PC-3 (cell line): ENCODE data around the gene CTNNA3. TPM values are rescaled to one million over a fixed set of nuclear protein-coding genes. Genes with fewer than 3 reads are reported as not detected.
"Not testable (repeated sequence)": the region's sequence is repeated elsewhere in the genome, so short reads cannot be mapped to it uniquely, and the experiment has no call there.

Experiments
- ATAC-seq: fragments of 200-7000 bp; cut with Tn5 transposase; 2 replicates; pipeline ENCODE4 v1.9.1; 2020; ENCODE audit warnings: mild to moderate bottlenecking, moderate library complexity
- BruUV-seq: library from RNA; stranded (reverse); fragments of 400-500 nt; replicated peaks from 2 replicates; lab custom pipeline; 2021; lab: Mats Ljungman, UMichigan
- CTCF ChIA-PET: fragments of 300-600 bp; sonication (Branson Sonifier 250); formaldehyde crosslinking; loops from one replicate; lab custom pipeline; 2022; ENCODE audit warnings: antibody characterized with exemption; lab: Charles Lee
- POLR2A ChIA-PET: fragments of 300-600 bp; sonication (Branson Sonifier 250); formaldehyde crosslinking; loops from one replicate; lab custom pipeline; 2022; ENCODE audit warnings: antibody characterized with exemption; ENCODE audit not compliant: unreplicated experiment; lab: Charles Lee
- DNase-seq: peaks from one replicate; pipeline ENCODE4 v3.0.0-alpha.2; 2015
- H2AFZ ChIP-seq: fragments of 300-600 bp; sonication (generic); 2 replicates; pipeline ENCODE4 v1.6.0; 2016; ENCODE audit warnings: antibody characterized with exemption, low read length
- H3F3A ChIP-seq: fragments of 300-600 bp; sonication (generic); one replicate; pipeline ENCODE4 v1.6.0; 2017; ENCODE audit warnings: antibody characterized with exemption, low read length, control low read depth, mild to moderate bottlenecking; ENCODE audit not compliant: unreplicated experiment
- H3K27ac ChIP-seq: fragments of 300-600 bp; sonication (generic); 2 replicates; pipeline ENCODE4 v1.5.1; 2016; ENCODE audit warnings: mild to moderate bottlenecking, low read length
- H3K27me3 ChIP-seq: fragments of 300-600 bp; sonication (generic); 2 replicates; pipeline ENCODE4 v1.6.1; 2016; ENCODE audit warnings: low read length, mixed read lengths
- H3K36me3 ChIP-seq: fragments of 300-600 bp; sonication (generic); 2 replicates; pipeline ENCODE4 v1.6.1; 2016; ENCODE audit warnings: low read depth, mixed run types, low read length, mixed read lengths
- H3K4me1 ChIP-seq: fragments of 300-600 bp; sonication (generic); 2 replicates; pipeline ENCODE4 v1.5.1; 2016; ENCODE audit warnings: low read length; ENCODE audit not compliant: insufficient read depth
- H3K4me2 ChIP-seq: fragments of 300-600 bp; sonication (generic); 2 replicates; pipeline ENCODE4 v1.6.0; 2016; ENCODE audit warnings: low read length
- H3K4me3 ChIP-seq: fragments of 300-600 bp; sonication (generic); 2 replicates; pipeline ENCODE4 v1.5.1; 2016; ENCODE audit warnings: mild to moderate bottlenecking, low read length, mixed read lengths
- H3K79me2 ChIP-seq: fragments of 300-600 bp; sonication (generic); 2 replicates; pipeline ENCODE4 v1.6.1; 2017; ENCODE audit warnings: low read length, mixed read lengths
- H3K9ac ChIP-seq: fragments of 300-600 bp; sonication (generic); 2 replicates; pipeline ENCODE4 v1.6.0; 2016; ENCODE audit warnings: mild to moderate bottlenecking, low read length
- H3K9me2 ChIP-seq: fragments of 300-600 bp; sonication (generic); replicated peaks from 2 replicates; pipeline ENCODE4 v1.6.1; 2016; ENCODE audit warnings: mixed run types, low read length, mixed read lengths
- H3K9me3 ChIP-seq: fragments of 300-600 bp; sonication (generic); 2 replicates; pipeline ENCODE4 v1.6.1; 2016; ENCODE audit warnings: low read length, mixed read lengths
- H4K20me1 ChIP-seq: fragments of 300-600 bp; sonication (generic); 2 replicates; pipeline ENCODE4 v1.6.1; 2016; ENCODE audit warnings: low read length, mixed read lengths
- EZH2 ChIP-seq: fragments of 300-600 bp; sonication (generic); IDR thresholded peaks from one replicate; pipeline ENCODE4 v1.6.1; 2017; ENCODE audit warnings: antibody characterized with exemption, mild to moderate bottlenecking, low read length; ENCODE audit not compliant: unreplicated experiment
- EZH2phosphoT487 ChIP-seq: fragments of 300-600 bp; sonication (generic); IDR thresholded peaks from 2 replicates; pipeline ENCODE4 v1.6.1; 2018; ENCODE audit warnings: mild to moderate bottlenecking, antibody characterized with exemption, low read length, borderline replicate concordance
- intact Hi-C: fragments of 100-400 bp; cut with micrococcal nuclease; formaldehyde crosslinking; loops from 2 replicates; pipeline ENCODE4 v1.9.0; 2023
- total RNA-seq: library from RNA; depleted of rRNA; stranded (reverse); fragments of >200 nt; gene quantifications from 2 replicates; pipeline ENCODE4 v1.2.3, GENCODE V29; 2014
- TF ChIP-seq, protein P1 (sequence below): fragments of 300-600 bp; sonication (generic); conservative IDR thresholded peaks from 2 replicates; pipeline ENCODE4 v1.5.1; 2017; ENCODE audit warnings: antibody characterized with exemption, low read depth, mild to moderate bottlenecking, low read length

CTNNA3 gene
- total RNA-seq, 1 experiment from 2014 or later: 1.9 TPM

DNA sequence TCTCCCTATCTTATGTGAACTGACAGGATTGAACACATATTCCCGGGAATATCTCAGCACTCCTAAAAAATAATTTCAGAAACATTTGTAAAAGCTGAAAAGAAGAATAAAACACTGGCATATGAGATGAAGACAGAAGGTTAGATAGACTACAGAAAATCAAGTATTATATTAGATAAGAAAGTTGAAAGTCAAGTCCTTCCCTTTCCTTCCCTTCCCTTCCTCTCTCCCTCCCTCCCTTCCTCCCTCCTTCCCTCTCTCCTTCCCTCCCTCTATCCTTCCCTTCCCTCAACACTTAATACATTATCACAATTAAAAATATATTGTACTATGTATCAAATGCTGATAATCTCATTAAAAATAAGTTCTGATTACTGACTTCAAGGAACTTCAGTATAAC lies 122.5 kb downstream of the CTNNA3 start:
- H3K4me2 ChIP-seq: no peak overlapping the region
- H3F3A ChIP-seq: no peaks in the 10 kb centered on the region
- peaks cover 53% of the 10 kb centered on the region for H3K27me3 ChIP-seq
- TF ChIP-seq EZH2 (no peak), EZH2phosphoT487 (no peak)
- TF ChIP-seq, protein P1, sequence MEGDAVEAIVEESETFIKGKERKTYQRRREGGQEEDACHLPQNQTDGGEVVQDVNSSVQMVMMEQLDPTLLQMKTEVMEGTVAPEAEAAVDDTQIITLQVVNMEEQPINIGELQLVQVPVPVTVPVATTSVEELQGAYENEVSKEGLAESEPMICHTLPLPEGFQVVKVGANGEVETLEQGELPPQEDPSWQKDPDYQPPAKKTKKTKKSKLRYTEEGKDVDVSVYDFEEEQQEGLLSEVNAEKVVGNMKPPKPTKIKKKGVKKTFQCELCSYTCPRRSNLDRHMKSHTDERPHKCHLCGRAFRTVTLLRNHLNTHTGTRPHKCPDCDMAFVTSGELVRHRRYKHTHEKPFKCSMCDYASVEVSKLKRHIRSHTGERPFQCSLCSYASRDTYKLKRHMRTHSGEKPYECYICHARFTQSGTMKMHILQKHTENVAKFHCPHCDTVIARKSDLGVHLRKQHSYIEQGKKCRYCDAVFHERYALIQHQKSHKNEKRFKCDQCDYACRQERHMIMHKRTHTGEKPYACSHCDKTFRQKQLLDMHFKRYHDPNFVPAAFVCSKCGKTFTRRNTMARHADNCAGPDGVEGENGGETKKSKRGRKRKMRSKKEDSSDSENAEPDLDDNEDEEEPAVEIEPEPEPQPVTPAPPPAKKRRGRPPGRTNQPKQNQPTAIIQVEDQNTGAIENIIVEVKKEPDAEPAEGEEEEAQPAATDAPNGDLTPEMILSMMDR: no peak
- ChIA-PET POLR2A (no interaction called here), CTCF (no interaction called here)
- no peak overlapping the region for H3K27ac ChIP-seq
- no TSS peak for BruUV-seq
- H2AFZ ChIP-seq: no peak overlapping the region
- no peak overlapping the region for H3K9ac ChIP-seq
- ATAC-seq (no peak), DNase-seq (no peak)
- H3K79me2 ChIP-seq: no peaks in the 10 kb centered on the region
- H3K4me3 ChIP-seq: no peak overlapping the region
- intact Hi-C loops: no loop called here
- no peaks in the 10 kb centered on the region for H3K36me3 ChIP-seq
- H4K20me1 ChIP-seq: no peaks in the 10 kb centered on the region
- no peaks in the 10 kb centered on the region for H3K9me2 ChIP-seq
- H3K4me1 ChIP-seq: no peaks in the 10 kb centered on the region
- H3K9me3 ChIP-seq: no peaks in the 10 kb centered on the region

DNA sequence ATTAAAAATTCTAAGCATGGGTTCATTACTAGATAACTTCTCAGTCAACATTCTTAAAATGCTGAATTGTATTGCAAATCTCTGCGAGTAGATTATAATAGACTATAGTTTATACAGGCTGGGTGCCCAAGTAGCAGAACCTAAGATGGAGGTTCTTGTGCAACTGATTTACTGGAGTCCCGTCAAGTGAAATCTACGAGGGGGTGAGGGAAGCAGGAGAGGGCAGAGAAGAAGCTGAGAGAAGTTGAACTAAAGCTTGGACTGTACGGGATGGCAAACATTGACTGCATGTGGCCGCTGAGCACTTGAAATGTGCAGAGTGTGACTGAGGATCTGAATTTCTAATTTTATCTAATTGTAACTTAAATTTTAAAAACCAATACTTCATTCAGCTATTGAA lies 124.5 kb downstream of the CTNNA3 start:
- POLR2A ChIA-PET: no interaction called here
- ATAC-seq (no peak), DNase-seq (no peak)
- no peaks in the 10 kb centered on the region for H3K36me3 ChIP-seq
- no peaks in the 10 kb centered on the region for H4K20me1 ChIP-seq
- H3K79me2 ChIP-seq: no peaks in the 10 kb centered on the region
- intact Hi-C loops: no loop called here
- no peak for TF ChIP-seq EZH2
- TF ChIP-seq EZH2phosphoT487: no peak
- TF ChIP-seq, protein P1: no peak
- no peak overlapping the region for H3K27ac ChIP-seq
- no peak overlapping the region for H3K4me2 ChIP-seq
- H2AFZ ChIP-seq: no peak overlapping the region
- no peak overlapping the region for H3K4me3 ChIP-seq
- no peaks in the 10 kb centered on the region for H3K4me1 ChIP-seq
- H3F3A ChIP-seq: no peaks in the 10 kb centered on the region
- no peaks in the 10 kb centered on the region for H3K9me3 ChIP-seq
- H3K9me2 ChIP-seq: no peaks in the 10 kb centered on the region
- peaks cover 53% of the 10 kb centered on the region for H3K27me3 ChIP-seq
- no TSS peak for BruUV-seq
- CTCF ChIA-PET: no interaction called here
- no peak overlapping the region for H3K9ac ChIP-seq

DNA sequence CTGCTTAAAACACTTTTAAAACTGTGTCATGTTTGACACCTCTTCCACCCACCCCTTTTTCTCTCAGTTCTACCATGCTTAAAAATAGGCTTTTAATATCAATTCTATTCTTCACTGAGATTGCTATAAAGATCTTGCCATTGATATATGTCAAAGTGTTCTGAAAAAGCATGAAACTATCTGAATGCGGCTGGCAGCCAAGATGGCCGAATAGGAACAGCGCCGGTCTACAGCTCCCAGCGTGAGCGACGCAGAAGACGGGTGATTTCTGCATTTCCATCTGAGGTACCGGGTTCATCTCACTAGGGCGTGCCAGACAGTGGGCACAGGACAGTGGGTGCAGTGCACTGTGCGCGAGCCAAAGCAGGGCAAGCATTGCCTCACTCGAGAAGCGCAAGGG lies 137.7 kb downstream of the CTNNA3 start:
- BruUV-seq, intact Hi-C loops: not testable (repeated sequence)

More for the DNA sequence above, 137.7 kb downstream of the CTNNA3 start:
- H3K4me2 ChIP-seq, DNase-seq, H3K4me3 ChIP-seq, CTCF ChIA-PET, H2AFZ ChIP-seq, H3F3A ChIP-seq, H3K9ac ChIP-seq, H3K27ac ChIP-seq, H4K20me1 ChIP-seq, H3K9me3 ChIP-seq, ATAC-seq, H3K36me3 ChIP-seq, H3K4me1 ChIP-seq, POLR2A ChIA-PET, H3K79me2 ChIP-seq, H3K27me3 ChIP-seq, H3K9me2 ChIP-seq: not testable (repeated sequence)
